CD4-positive, alpha-beta T cell treated with Interferon gamma for 1 hour (primary cell): ENCODE measurements around the gene NKD1.

Source experiments
- DNase-seq: peaks from one replicate; pipeline ENCODE4 v3.0.0-alpha.2; 2020

Gene NKD1

DNA sequence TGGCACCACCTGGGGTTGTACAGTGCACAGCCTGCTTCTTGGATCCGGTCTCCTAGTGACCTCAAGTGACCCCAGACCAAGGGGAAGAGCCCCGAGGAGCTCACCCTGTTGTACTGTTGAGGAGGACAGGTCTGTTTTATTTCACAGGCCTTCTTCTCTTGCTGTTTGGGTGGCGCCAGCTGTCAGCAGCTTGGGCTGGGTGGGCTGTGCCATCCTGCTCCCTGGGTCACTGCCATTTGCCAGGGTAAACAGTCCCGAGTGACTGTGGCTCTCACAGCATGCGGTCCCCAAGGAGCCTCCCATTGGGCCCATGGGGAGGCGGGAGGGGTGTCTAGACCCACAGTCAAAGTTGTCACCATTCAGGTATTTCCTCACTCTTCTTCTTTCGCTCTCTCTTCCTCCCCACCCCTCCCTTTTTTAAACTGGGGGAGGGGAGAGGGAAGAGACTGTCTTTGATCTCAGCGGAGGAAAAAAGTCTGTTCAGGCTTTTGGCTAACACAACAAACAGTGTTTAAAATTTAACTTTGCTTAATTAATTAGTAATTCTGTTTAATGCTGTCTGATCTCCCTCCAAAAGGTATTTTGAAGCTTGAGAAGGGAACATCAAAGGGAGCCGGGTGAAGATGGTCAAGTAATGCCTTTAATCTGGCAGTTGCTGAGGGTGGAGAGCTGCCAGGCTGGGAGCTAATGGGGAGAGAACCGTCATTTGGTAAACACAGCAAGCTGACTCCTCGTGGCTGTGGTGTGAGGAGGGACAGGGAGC is 68.9 kb downstream of the NKD1 start:
- DNase-seq = no peak

DNA sequence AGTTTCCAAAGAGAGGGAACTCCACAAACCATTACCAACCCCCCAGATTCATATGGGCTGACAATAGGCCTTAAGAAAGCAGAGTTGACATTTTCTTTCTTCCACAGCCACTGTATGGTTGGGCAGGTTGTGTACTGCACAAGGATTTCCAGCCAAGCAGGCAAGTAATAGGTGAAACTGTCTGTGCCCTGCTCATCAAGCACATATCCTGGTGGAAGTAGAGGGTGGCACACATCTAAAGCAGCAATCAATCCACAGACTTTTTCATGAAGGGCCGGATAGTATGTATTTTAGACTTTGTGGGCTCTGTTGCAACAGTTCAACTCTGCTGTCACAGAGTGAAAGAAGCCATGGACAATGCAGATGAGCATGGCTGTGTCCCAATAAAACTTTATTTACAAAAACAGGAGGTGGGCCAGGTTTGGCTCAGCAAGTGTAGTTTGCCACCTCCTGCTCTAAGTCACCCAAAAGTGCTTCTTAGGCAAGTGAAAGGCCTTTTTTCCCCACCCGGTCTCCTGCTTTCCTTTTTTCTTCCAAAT is 69.5 kb downstream of the NKD1 start:
- DNase-seq = no peak

DNA sequence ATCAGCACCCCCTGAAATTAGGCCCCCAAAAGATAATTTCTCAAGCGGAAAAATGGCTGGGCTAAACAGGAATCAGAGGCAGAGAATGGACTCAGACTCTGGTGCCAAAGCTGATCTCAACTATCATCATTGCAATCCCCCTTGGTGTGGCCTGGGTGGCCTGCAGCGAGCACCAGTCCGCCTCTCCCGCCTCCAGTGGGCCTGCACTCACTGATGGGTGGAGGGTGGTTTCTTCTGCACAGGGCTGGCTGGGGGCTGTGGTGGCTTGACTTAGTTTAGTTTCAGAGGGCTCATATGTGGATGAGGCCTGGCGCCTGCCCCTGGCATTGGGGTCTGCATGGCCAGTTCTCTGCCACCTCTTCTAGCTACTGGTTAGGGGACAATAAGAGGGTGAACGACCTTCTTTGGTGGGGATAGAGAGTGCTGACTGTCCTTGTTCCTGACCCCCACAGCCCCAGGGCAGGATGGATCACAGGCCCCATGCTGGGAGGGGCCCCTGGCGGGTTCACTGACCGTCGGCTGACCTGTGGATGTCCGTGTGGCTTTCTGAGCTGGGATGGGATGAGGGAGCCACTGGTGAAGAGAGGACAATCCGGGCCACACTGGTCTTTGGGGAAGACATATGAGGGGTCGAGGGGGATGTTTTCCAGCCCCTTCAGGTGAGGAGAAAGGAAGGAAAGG is 70.2 kb downstream of the NKD1 start:
- no peak for DNase-seq

DNA sequence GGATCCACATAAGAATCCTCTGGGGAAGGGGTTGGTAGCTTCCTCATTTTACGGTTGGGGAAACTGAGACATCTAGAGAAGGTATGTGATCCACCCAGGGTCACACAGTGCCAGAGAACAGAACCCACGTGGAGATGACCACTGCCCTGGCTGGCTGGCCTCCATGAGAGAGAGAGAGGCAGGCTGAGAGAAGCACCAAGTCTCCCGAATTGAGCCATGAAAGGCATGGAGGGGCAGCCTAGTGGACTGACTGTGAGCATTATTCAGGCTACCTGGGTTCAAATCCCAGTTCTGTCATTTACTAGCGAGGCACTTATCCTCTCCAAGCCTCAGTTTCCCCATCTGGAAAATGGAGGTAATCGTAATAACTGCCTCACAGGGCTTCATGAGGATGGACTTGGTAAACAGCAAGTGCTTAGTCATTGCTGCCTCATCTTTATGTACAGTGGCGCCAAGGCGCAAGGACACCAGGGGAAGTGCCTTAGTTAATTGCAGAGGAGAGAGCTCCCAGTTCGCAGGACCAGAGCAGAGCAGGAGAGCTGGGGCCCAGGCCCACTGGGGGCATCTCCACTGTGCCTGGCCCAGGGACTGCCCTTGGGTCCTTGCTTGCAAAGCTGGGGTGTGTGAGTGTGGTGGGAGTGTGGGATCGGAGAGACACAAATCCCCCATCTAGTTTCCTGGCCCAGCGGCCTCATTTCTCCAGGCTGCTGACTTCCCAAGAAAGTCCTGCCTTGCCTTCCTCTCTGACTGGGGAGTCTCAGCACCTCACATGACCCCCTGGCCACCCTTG is 71.7 kb downstream of the NKD1 start:
- no peak for DNase-seq

DNA sequence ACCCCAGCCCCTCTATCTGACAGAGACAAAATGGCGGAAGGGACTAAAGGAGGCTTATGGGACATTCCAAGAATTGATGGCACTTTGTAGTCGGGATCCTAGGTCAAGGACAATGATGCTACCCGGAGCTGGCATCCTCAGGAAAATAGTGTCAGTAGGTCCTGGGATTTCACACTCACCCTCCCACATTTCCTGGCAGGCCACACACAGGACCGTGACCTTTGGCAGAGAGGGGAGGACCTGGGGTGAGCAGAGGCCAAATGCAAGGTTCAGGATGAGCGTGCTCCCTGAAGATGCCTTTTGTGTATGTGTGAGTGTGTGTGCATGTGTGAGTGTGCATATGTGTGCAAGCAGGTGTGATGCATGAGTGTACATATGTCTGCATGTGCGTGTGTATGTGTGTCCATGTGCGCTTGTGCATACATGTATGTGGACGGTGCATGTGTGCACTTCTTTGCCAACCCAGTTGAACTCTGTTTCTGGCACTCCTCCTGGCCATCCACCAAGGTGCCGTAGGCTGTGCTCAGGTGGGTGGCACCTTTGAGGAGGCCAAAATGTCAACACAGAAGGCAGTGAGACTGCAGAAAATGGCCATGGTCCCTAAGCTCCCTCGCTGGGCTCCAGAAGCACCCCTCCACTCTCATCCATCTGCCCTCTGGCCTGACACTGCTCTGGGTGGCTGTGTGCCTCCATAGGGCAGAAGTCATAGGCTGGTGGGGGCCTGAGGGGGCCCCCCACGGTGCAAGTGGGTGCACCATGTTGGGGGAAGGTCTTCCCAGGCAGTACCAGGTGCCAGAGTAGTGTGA is 72.7 kb downstream of the NKD1 start:
- DNase-seq = no peak

DNA sequence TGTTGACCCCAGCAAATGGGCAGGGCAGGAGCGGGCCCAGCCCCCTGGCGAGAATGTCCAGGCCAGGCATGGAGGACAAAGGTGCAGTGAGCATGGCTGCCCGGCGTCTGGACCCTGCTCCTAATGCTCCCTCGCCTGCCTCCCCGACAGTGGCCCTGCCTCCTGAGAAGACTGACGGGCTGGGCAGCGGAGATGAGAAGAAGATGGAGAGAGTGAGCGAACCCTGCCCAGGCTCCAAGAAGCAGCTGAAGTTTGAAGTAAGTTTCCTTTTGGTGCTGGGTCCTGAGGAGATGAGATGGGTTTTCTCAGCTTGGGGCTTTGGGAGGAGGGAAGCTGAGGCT is 73.2 kb downstream of the NKD1 start:
- DNase-seq = no peak

DNA sequence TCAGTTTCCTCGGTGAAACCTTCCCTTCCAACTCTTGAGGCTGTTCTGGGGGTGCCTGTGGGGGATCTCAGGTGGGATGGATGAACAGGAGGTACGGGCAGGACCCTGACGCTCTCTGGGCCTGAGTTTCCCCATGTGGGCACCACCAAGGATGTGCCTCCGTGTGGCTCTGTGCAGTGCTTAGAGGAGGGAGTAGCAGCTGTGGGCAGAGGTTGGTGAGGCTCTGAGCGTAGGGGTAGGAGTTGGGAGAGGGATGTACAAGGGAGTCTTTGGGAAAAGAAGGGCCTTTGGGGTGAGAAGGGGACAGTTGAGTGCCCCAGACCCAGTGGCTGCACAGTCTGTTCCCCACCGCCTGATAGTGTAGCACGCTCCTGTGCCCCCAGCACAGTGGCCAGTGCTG is 73.8 kb downstream of the NKD1 start:
- no peak for DNase-seq

DNA sequence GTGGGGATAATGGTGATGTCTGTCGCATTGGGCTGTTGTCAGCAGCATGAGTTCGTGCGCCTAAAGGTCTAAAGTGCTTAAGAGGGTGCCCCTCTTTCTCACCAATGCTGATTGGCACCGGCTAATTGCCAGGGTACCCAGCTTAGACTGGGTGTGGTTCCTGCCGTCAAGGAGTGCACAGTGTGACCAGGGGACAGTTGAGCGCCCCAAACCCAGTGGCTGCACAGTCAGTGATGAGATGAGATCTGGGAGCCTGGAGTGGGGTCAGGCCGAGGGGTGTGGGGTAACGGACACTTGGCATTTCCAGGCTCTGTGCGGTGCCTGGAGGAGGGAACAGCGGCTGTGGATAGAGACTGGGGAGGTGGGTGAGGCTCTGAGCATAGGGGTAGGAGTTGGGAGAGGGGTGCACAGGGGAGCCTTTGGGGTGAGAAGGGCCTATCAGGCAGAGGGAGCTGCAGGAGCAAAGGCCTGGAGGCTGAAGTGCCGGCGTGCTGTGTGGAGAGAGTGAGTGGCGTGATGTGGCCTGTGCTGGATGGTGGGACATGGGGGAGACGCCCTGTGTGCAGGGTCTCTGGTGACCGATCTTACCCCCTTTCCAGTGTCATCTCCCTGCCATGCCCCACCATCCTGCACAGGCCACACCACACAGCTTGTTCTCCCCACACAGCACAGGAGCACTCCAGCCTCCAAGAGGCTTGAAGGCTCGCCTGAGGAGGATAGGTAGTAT is 74.6 kb downstream of the NKD1 start:
- DNase-seq = no peak

DNA sequence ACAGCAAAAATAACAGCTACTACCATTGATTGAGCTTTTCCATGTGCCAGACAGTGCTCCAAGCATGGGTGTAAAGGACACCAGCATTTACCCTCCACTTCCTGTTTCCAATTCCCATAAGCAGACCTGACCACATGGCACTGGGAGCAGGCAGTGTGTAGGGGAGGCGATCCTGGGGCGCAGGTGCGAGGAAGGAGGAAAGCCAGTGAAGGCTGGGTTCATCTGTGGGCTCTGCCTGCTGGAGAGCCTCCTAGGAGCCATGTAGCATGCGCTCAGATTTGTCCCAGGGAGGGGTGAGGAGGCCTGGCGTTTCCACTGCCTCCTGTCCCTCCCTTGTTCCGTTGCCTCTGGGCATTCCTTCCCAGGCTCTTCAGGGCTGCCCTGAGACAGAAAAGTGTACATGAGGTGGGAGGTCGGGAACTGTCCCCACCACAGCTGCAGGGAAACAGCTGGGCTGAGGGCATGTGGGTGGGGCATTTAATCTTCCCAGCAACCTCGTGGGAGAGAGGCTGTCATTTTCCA is 76.3 kb downstream of the NKD1 start:
- no peak for DNase-seq

DNA sequence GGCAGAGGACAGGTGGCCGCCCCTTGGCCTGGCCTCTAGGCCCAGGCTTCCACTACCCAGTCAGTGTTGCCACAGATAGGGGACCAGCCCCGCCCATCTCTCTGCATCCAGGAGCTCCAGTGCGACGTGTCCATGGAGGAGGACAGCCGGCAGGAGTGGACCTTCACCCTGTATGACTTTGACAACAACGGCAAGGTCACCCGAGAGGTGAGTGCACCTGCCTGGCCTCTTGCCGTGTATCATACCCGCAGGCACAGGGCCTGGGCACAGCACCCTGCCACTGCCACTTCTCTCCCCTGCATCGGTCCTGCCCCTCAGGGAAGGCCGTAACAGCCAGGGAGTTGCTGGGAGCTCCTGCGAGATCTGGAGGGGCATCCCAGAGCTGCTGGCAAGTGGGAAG is 77.2 kb downstream of the NKD1 start:
- no peak for DNase-seq

DNA sequence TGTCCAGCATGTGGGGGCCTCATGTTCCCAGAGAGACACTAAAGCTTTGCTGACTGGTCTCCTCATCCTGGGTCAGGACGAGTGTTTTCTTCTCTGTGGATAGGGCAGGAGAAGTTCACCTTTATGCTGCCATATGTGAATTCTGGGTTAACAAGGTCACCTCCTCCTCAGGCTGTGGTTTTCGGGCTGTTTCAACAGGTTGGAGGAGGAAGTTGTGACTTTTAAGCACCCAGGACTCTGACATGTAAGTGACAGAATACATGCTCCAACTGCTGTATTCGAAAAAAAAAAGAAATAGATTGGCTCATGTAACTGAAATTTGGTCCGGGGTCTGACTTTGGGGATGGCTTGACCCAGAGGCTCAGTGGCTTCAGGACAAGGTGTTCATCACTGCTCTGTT is 78.7 kb downstream of the NKD1 start:
- no peak for DNase-seq

DNA sequence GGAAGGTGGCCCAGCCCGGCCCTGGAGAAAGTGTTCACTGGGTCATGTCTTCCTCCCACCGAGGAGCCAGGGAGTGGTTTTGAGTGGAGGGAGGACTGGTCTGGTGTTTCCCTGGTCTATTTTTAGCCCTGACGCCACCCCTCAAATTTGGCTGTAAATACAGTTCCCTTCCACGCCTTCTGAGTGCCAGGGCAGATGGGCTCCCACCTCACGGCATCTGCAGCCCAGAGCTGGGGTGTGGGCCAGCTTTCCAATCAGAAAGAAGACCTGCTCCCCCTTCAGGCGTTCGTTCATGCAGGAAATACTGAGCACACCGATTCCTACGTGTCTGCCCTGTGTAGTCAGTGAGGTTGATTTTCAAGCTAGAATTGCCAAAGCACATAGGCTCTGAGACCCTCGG is 79.2 kb downstream of the NKD1 start:
- DNase-seq = peak; percentile 56

DNA sequence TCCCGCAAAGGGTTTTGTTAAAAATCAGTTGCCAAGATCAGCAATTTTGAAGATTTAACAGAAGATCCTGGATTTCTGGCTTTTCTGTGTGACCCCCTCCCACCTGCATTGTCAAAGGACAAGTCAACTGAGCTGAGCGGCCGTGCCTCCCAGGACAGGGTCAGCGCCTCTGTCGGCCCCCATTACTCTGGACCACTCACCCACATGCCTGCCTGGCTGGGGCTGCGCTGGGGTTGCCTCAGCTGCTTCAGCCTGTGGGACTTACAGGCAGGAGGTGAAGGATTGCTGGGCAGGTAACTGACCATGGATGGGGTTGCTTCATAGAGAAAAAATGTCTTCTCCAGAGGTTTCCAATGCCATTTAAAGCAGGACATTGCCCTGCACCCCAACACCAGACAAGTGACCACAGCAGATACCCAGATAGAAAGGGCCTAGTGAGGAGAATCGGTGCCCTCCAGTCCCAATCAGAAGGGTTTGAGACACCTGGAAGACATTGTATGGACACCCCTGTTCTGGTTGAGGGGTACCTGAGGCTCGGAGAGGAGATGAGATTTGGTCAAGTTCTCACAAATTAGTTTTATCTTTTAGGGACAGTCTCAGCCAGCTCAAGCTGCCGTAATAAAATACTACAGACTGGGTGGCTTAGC is 80.1 kb downstream of the NKD1 start:
- no peak for DNase-seq

DNA sequence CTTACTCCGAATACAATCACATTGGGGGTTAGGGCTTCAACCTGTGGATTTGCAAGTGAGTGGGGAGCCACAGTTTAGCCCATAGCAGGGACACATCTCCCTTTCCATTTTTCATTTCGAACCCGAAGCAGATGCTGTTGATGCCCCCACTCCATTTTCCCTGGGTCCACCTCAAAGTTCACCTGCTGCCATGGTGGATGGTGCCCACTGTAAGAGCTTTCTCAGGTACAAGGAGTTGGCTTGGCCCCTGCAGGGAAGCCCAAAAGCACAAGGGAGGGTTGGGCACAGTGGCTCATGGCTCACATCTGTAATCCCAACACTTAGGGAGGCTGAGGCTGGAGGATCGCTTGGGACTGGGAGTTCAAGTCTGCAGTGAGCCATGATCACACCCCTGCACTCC is 81.1 kb downstream of the NKD1 start:
- DNase-seq = no peak

DNA sequence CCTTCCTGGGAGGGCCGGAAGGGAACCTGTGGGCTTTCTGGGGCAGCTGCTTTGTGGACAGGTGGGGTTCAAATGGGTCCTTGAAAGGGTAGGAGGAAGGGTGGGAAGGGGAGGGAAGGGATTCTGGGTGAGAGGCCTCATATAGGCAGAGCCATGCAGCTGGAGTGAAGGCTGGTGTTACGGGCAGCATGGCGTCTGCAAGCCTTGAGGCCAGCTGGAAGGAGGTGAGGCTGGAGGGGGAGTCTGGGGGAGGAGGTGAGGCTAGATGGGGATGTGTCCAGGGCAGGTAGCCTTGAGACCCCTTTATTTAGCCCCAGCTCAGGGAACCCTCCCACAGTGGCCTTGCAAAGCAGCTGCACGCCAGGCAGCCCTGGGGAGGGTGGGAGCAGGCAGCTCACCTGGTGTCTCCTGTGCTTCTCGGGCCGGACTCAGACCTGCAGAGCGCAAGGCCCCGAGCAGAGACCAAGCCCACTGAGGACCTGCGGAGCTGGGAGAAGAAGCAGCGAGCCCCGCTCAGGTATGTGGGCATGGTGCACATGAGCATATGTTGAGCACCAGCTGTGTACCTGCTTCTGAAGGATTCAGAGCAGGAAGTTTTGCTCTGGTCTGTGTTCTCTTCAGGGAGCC is 82.3 kb downstream of the NKD1 start:
- DNase-seq = no peak

DNA sequence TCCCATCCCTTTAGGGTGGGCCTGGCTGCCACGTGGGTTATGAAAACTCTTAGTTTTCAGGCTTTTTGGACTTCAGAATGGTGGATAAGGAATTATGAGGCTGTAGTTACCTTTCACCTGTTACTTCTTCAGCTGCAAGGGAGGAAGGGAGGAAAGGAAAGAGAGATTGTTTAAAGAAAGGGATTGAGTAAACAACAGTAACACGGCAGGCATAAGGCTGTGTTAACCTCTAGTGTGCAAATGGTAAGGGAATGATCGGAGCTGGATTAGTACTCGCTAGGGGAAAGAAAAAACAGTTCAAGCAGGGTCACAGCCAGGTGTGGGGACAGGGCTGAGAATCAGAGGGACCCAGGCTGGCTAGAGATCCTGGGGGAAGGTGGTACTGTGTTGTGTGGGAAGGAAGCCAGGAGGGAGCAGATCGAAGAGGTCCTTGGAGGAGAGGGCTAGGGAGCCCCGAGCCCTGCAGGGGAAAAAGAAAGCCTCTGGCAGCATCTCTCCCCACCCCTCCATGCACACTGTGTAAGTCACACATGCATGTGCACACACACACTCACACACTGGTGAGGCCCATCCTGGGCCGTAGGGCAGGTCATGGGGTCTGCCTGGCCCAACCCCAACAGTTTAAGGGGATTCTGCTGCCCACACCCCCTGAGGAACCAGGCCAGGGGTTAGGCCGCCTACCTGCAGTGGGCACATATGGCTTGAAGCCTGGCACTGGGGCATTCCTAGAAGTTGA is 83.2 kb downstream of the NKD1 start:
- no peak for DNase-seq

DNA sequence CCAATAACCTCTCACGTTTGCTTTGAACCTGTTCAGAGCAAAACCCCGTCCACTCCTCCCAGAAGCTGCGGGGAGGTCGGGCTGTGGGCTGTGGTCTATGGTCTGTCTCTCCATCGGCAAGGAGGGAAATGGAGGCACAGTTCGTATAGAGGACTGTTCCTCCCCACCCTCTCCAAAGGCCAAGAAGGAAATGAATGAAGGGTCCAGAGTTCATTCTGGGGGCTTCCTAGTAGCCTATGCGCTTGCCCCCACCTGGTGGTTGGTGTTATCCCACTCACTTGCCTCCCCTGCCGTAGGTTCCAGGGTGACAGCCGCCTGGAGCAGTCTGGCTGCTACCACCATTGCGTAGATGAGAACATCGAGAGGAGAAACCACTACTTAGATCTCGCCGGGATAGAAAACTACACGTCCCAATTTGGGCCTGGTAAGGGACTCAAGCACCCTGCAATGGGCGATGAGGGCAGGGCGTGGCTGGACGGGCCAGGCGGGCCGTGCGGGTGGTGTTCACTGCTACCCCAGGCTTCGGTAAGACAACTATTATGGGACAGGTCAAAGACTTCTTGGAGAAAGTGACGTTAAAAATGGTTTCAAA is 83.9 kb downstream of the NKD1 start:
- no peak for DNase-seq

DNA sequence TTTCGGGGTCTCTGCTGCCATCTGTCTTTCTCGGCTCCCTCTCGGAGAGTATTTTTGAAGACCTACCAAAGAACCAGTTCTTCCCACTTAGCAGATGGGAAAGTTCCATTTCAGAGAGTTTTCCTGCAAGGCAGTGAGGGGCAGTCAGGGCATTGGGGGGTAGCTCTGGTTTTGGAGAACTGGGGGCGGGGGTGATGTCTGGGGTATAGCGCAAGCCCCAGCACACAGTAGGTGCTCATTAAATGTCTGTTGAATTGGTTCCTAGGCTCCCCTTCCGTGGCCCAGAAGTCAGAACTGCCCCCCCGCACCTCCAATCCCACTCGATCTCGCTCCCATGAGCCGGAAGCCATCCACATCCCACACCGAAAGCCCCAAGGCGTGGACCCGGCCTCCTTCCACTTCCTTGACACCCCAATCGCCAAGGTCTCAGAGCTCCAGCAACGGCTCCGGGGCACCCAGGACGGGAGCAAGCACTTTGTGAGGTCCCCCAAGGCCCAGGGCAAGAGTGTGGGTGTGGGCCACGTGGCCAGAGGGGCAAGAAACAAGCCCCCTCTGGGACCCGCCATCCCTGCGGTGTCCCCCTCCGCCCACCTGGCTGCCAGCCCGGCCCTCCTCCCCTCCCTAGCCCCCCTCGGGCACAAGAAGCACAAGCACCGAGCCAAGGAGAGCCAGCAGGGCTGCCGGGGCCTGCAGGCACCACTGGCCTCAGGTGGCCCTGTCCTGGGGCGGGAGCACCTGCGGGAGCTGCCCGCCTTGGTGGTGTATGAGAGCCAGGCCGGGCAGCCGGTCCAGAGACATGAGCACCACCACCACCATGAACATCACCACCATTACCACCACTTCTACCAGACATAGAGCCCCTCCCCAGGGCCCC is 85.0 kb downstream of the NKD1 start:
- no peak for DNase-seq

DNA sequence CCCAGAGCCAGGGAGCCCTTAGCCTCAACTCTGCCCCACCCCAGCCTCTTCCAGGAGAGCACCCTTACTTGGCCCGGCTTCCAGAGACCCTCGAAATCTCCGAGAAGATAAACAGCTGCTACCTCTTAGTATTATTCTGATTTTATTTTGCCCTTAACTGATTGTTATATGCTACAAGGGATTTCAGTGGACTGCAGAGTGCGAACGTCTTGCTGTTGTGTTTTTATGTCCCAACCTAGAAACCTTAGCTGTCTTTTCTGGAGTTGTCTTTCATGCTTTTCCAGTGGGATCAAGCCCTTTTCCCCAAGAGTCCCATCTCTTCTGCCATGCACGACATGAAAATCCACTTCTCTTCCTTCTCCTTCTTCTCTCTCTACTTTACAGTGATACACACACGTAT is 85.9 kb downstream of the NKD1 start:
- DNase-seq = no peak
